A673 (cell line): Measurements from ENCODE around the gene KCNIP4. TPM values are rescaled to one million over a fixed set of nuclear protein-coding genes. Genes with fewer than 3 reads are reported as not detected.

Experiments used
- BruUV-seq: library from RNA; stranded (reverse); fragments of 400-500 nt; replicated peaks from 2 replicates; lab custom pipeline; 2021; lab: Mats Ljungman, UMichigan
- CTCF ChIA-PET: fragments of 300-600 bp; sonication (Branson Sonifier 250); formaldehyde crosslinking; loops from one replicate; lab custom pipeline; 2022; ENCODE audit warnings: antibody characterized with exemption; lab: Charles Lee
- POLR2A ChIA-PET: fragments of 300-600 bp; sonication (Branson Sonifier 250); formaldehyde crosslinking; loops from one replicate; lab custom pipeline; 2022; ENCODE audit warnings: antibody characterized with exemption; ENCODE audit not compliant: low non-redundant PET; lab: Charles Lee
- DNase-seq: peaks from one replicate; pipeline ENCODE4 v3.0.0-alpha.2; 2015; ENCODE audit warnings: low spot score
- H3K27ac ChIP-seq: fragments of 200-600 bp; sonication (generic); 2 replicates; pipeline ENCODE4 v1.5.1; 2016; ENCODE audit warnings: mixed run types, low read depth, mild to moderate bottlenecking, mixed read lengths, antibody characterized with exemption, low read length; ENCODE audit not compliant: poor library complexity, severe bottlenecking
- H3K27me3 ChIP-seq: fragments of 200-600 bp; sonication (generic); replicated peaks from 2 replicates; pipeline ENCODE4 v1.6.1; 2017; ENCODE audit warnings: mixed run types, low read depth, mild to moderate bottlenecking, mixed read lengths, antibody characterized with exemption, low read length; ENCODE audit not compliant: insufficient read depth, poor library complexity
- H3K36me3 ChIP-seq: fragments of 200-600 bp; sonication (generic); 2 replicates; pipeline ENCODE4 v1.6.1; 2016; ENCODE audit warnings: mixed run types, mild to moderate bottlenecking, mixed read lengths, antibody characterized with exemption, low read length; ENCODE audit not compliant: insufficient read depth, poor library complexity, severe bottlenecking
- H3K4me1 ChIP-seq: fragments of 200-600 bp; sonication (generic); 2 replicates; pipeline ENCODE4 v1.6.1; 2017; ENCODE audit warnings: mixed run types, mild to moderate bottlenecking, mixed read lengths, antibody characterized with exemption, low read length; ENCODE audit not compliant: insufficient read depth, poor library complexity, severe bottlenecking
- H3K4me3 ChIP-seq: fragments of 200-600 bp; sonication (generic); 2 replicates; pipeline ENCODE4 v1.5.1; 2016; ENCODE audit warnings: low read depth, mixed run types, mild to moderate bottlenecking, mixed read lengths, low read length; ENCODE audit not compliant: poor library complexity, severe bottlenecking
- H3K9me3 ChIP-seq: fragments of 200-600 bp; sonication (generic); 2 replicates; pipeline ENCODE4 v1.6.1; 2016; ENCODE audit warnings: mixed run types, low read depth, mild to moderate bottlenecking, mixed read lengths, antibody characterized with exemption, low read length; ENCODE audit not compliant: poor library complexity, severe bottlenecking
- CTCF ChIP-seq: fragments of 300-800, 200-600 bp; sonication (generic); conservative IDR thresholded peaks from 2 replicates; pipeline ENCODE4 v1.5.1; 2017; ENCODE audit warnings: low read depth, mild to moderate bottlenecking, antibody characterized with exemption, low read length, moderate library complexity, mixed read lengths
- EZH2 ChIP-seq: fragments of 200-600 bp; sonication (generic); IDR thresholded peaks from 2 replicates; pipeline ENCODE4 v1.6.1; 2017; ENCODE audit warnings: borderline replicate concordance, low read depth, mild to moderate bottlenecking, mixed read lengths, antibody characterized with exemption, low read length; ENCODE audit not compliant: poor library complexity, severe bottlenecking
- intact Hi-C: fragments of 100-400 bp; cut with micrococcal nuclease; formaldehyde crosslinking; loops from one replicate; pipeline ENCODE4 v1.10.0; 2022; ENCODE audit not compliant: unreplicated experiment
- total RNA-seq: library from RNA; stranded (reverse); gene quantifications from 2 replicates; pipeline ENCODE4 v1.2.3, GENCODE V29; 2021

The KCNIP4 gene
- total RNA-seq, 1 experiment from 2014 or later: not detected

- no peak overlapping the region for H3K4me3 ChIP-seq
Observed at GRCh38 chr4:20922962-20923361, 1025.6 kb downstream of the KCNIP4 start.

GRCh38 chr4:20916106-20916505 lies 1032.5 kb downstream of the KCNIP4 start:
- Histone ChIP-seq H3K4me1 (no peaks in the 10 kb centered on the region), H3K27me3 (no peaks in the 10 kb centered on the region), H3K4me3 (no peak overlapping the region), H3K27ac (no peak overlapping the region), H3K9me3 (no peaks in the 10 kb centered on the region), H3K36me3 (no peaks in the 10 kb centered on the region)
- intact Hi-C loops: no loop called here
- ChIA-PET CTCF (no interaction called here), POLR2A (no interaction called here)
- no TSS peak for BruUV-seq
- TF ChIP-seq CTCF: no peak
- no peak for TF ChIP-seq EZH2
- no peak for DNase-seq

More at GRCh38 chr4:20922962-20923361, 1025.6 kb downstream of the KCNIP4 start:
- Histone ChIP-seq H3K27ac (no peak overlapping the region), H3K36me3 (no peaks in the 10 kb centered on the region), H3K9me3 (no peaks in the 10 kb centered on the region), H3K27me3 (no peaks in the 10 kb centered on the region), H3K4me1 (no peaks in the 10 kb centered on the region)
- CTCF ChIA-PET: no interaction called here
- TF ChIP-seq EZH2 (no peak), CTCF (no peak)
- no TSS peak for BruUV-seq
- intact Hi-C loops: no loop called here
- DNase-seq: no peak
- POLR2A ChIA-PET: no interaction called here

- H3K4me1 ChIP-seq: no peaks in the 10 kb centered on the region
- H3K4me3 ChIP-seq: no peak overlapping the region
- intact Hi-C loops: no loop called here
- ChIA-PET CTCF (no interaction called here), POLR2A (no interaction called here)
- no peak overlapping the region for H3K27ac ChIP-seq
- no TSS peak for BruUV-seq
- H3K27me3 ChIP-seq: peaks cover 9% of the 10 kb centered on the region
- no peaks in the 10 kb centered on the region for H3K9me3 ChIP-seq
- no peaks in the 10 kb centered on the region for H3K36me3 ChIP-seq
- DNase-seq: no peak
- TF ChIP-seq CTCF (no peak), EZH2 (no peak)
Observed at GRCh38 chr4:20904966-20905365, 1043.6 kb downstream of the KCNIP4 start.
